Right lobe of liver (tissue), 4 donors: ENCODE results near the gene ROR2.

ENCODE experiments used
- CTCF ChIP-seq, 4 donors: fragments of 200-600 bp in 3 of 4; fragments of 450-650 bp in 1 of 4; IDR thresholded peaks; one replicate each; pipeline versions ENCODE4 v1.5.1 to v1.8.0; 2016 to 2022; ENCODE audit warnings: antibody characterized with exemption in 4 of 4, mild to moderate bottlenecking in 2 of 4
- POLR2A ChIP-seq: fragments of 450-650 bp; IDR thresholded peaks from one replicate; pipeline ENCODE4 v1.6.1; 2017; ENCODE audit warnings: antibody characterized with exemption, mild to moderate bottlenecking
- donor health status: DM: no; HTN: no; CAD: no.
- donor health status: DM: no; HTN: no; CAD: no.
- donor health status: DM: no; HTN: yes; CAD: no.

- TF ChIP-seq CTCF (IDR thresholded peaks at IDR 0.05) (no peak), POLR2A (no peak)
Observed at GRCh38 chr9:91966503-91966902, 16.5 kb upstream of the ROR2 start.
